ENCODE data around the gene FEN1.

- TF ChIP-seq EZH2 (IDR thresholded peaks at IDR 0.05) (no peak), POLR2AphosphoS5 (IDR thresholded peaks at IDR 0.05; ENCODE audit: borderline replicate concordance, low read depth, low read length) (no peak; the same call in 1 of the 2 replicates)
Measured at GRCh38 chr11:61812736-61813411, 20.2 kb downstream of the FEN1 start.

All from SK-N-MC (cell line).